Suprapubic skin (tissue), 3 donors: ENCODE data around the gene TBKBP1.

Experiments
- POLR2A ChIP-seq, 2 donors: fragments of 450-650 bp; IDR thresholded peaks; one replicate each; pipeline ENCODE4 v1.6.1; 2017; ENCODE audit warnings: antibody characterized with exemption in 2 of 2, mild to moderate bottlenecking in 2 of 2, moderate library complexity in 2 of 2
- TF ChIP-seq, protein P1 (sequence below), 2 donors: fragments of 200-600 bp in 1 of 2; fragments of 450-650 bp in 1 of 2; sonication (generic) in 1 of 2; IDR thresholded peaks; one replicate each; pipeline ENCODE4 v1.5.1; 2016 to 2019; ENCODE audit warnings: antibody characterized with exemption in 2 of 2, mild to moderate bottlenecking in 1 of 2, moderate library complexity in 1 of 2

DNA sequence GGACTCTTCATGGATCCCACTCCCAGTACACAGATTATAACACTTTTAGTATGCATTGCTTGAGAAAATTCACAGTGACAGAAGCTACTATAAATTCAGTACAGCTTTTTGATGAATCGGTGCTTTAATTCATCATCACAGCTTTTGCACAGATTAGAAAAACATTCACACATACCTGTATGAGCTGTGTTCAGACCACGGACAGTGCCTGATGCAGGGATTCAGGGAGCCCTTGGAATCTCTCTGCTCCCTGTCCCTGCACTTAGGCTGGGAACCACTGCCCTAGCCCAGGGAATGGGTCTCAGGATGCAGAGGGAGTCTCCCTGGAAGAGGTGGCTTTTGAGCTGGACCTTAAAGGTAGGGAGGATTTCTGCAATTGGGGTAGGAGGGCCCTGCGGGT, 13.9 kb downstream of the TBKBP1 start:
- TF ChIP-seq, protein P1, sequence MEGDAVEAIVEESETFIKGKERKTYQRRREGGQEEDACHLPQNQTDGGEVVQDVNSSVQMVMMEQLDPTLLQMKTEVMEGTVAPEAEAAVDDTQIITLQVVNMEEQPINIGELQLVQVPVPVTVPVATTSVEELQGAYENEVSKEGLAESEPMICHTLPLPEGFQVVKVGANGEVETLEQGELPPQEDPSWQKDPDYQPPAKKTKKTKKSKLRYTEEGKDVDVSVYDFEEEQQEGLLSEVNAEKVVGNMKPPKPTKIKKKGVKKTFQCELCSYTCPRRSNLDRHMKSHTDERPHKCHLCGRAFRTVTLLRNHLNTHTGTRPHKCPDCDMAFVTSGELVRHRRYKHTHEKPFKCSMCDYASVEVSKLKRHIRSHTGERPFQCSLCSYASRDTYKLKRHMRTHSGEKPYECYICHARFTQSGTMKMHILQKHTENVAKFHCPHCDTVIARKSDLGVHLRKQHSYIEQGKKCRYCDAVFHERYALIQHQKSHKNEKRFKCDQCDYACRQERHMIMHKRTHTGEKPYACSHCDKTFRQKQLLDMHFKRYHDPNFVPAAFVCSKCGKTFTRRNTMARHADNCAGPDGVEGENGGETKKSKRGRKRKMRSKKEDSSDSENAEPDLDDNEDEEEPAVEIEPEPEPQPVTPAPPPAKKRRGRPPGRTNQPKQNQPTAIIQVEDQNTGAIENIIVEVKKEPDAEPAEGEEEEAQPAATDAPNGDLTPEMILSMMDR (IDR thresholded peaks at IDR 0.05), result no peak
- no peak for TF ChIP-seq POLR2A (IDR thresholded peaks at IDR 0.05)
